Naive thymus-derived CD4-positive, alpha-beta T cell (primary cell): ENCODE data around the gene ANKDD1B. TPM values are rescaled to one million over a fixed set of nuclear protein-coding genes. Genes with fewer than 3 reads are reported as not detected.
A peak's percentile ranks its signal among the peaks of the same experiment; 100 is the strongest.

Source experiments
- ATAC-seq: fragments of 150-1000 bp; cut with Tn5 transposase; 2 replicates; pipeline ENCODE4 v1.10.0; 2021; ENCODE audit warnings: mild to moderate bottlenecking, moderate library complexity
- CTCF ChIA-PET: fragments of 350-600 bp; sonication (Branson Sonifier 250); formaldehyde crosslinking; loops from one replicate; lab custom pipeline; 2021; ENCODE audit warnings: antibody characterized with exemption; lab: Charles Lee
- POLR2A ChIA-PET: fragments of 350-600 bp; sonication (Branson Sonifier 250); formaldehyde crosslinking; loops from one replicate; lab custom pipeline; 2021; ENCODE audit warnings: antibody characterized with exemption, inconsistent platforms; lab: Charles Lee
- DNase-seq, 9 donors: peaks; one replicate each; pipeline versions ENCODE4 v3.0.0 to v3.0.0-alpha.2; 2020 to 2022; ENCODE audit warnings: mixed read lengths in 1 of 9
- H3K27ac ChIP-seq: one replicate; pipeline ENCODE4 v1.7.0; 2013; ENCODE audit warnings: mild to moderate bottlenecking, low read depth, low read length, moderate library complexity
- H3K27me3 ChIP-seq, 2 donors: one replicate each; pipeline ENCODE4 v1.7.0; 2013; ENCODE audit warnings: low read length in 2 of 2, mild to moderate bottlenecking in 2 of 2, moderate library complexity in 2 of 2; ENCODE audit not compliant: control insufficient read depth in 2 of 2, insufficient read depth in 2 of 2
- H3K36me3 ChIP-seq, 3 experiments: 1 replicate in 2 of 3; 2 replicates in 1 of 3; pipeline ENCODE4 v1.7.0; 2013; ENCODE audit warnings: low read length in 3 of 3, mild to moderate bottlenecking in 3 of 3, moderate library complexity in 1 of 3; ENCODE audit not compliant: insufficient read depth in 3 of 3, control insufficient read depth in 2 of 3
- H3K4me1 ChIP-seq, 2 donors: one replicate each; pipeline ENCODE4 v1.7.0; 2013; ENCODE audit warnings: low read length in 2 of 2, mild to moderate bottlenecking in 2 of 2, moderate library complexity in 1 of 2; ENCODE audit not compliant: control insufficient read depth in 2 of 2, insufficient read depth in 2 of 2
- H3K4me3 ChIP-seq: 2 replicates; pipeline ENCODE4 v1.7.0; 2013; ENCODE audit warnings: mild to moderate bottlenecking, low read length
- H3K9me3 ChIP-seq, 3 experiments: 1 replicate in 2 of 3; 2 replicates in 1 of 3; pipeline ENCODE4 v1.7.0; 2013; ENCODE audit warnings: low read length in 3 of 3; ENCODE audit not compliant: control insufficient read depth in 2 of 3
- H3K27ac Mint-ChIP-seq, 9 donors: one replicate each; pipeline ENCODE4 v1.8.0; 2020 to 2022; ENCODE audit warnings: mixed read lengths in 9 of 9, mild to moderate bottlenecking in 8 of 9, moderate library complexity in 5 of 9, inconsistent platforms in 2 of 9
- H3K27me3 Mint-ChIP-seq, 5 donors: one replicate each; pipeline ENCODE4 v1.8.0; 2021 to 2022; ENCODE audit warnings: mixed read lengths in 5 of 5, mild to moderate bottlenecking in 1 of 5
- H3K36me3 Mint-ChIP-seq, 5 donors: one replicate each; pipeline ENCODE4 v1.8.0; 2020 to 2022; ENCODE audit warnings: mixed read lengths in 5 of 5, mild to moderate bottlenecking in 3 of 5, inconsistent platforms in 1 of 5
- H3K4me1 Mint-ChIP-seq, 7 donors: one replicate each; pipeline ENCODE4 v1.8.0; 2020 to 2022; ENCODE audit warnings: mixed read lengths in 7 of 7, mild to moderate bottlenecking in 3 of 7, inconsistent platforms in 1 of 7
- H3K4me3 Mint-ChIP-seq, 10 donors: one replicate each; pipeline ENCODE4 v1.8.0; 2020 to 2022; ENCODE audit warnings: mild to moderate bottlenecking in 10 of 10, mixed read lengths in 10 of 10, moderate library complexity in 6 of 10, inconsistent platforms in 2 of 10
- H3K9me3 Mint-ChIP-seq, 11 donors: one replicate each; pipeline ENCODE4 v1.8.0; 2020 to 2022; ENCODE audit warnings: mixed read lengths in 11 of 11, mild to moderate bottlenecking in 4 of 11, inconsistent platforms in 1 of 11, moderate library complexity in 1 of 11
- intact Hi-C, 2 donors: fragments of 100-400 bp; cut with micrococcal nuclease; formaldehyde crosslinking; loops; one replicate each; pipeline ENCODE4 v1.15.1; 2023
- polyA plus RNA-seq, 2 donors: library from polyadenylated mRNA; unstranded; fragments of 300-500 nt; fragmentation: Illumina TruSeq; gene quantifications; one replicate each; pipeline ENCODE4 v1.2.3, GENCODE V29; 2021
- total RNA-seq, 6 experiments: library from RNA in 5 of 6; stranded (reverse) in 5 of 6; gene quantifications; 1 replicate in 5 of 6; 2 replicates in 1 of 6; pipeline ENCODE4 v1.2.3 and lab custom pipeline; 2021 to 2026

Gene ANKDD1B
- total and polyA plus RNA-seq, 7 experiments from 2014 or later = 0.12 to 0.70 (median 0.36) TPM; not detected in 1

DNA sequence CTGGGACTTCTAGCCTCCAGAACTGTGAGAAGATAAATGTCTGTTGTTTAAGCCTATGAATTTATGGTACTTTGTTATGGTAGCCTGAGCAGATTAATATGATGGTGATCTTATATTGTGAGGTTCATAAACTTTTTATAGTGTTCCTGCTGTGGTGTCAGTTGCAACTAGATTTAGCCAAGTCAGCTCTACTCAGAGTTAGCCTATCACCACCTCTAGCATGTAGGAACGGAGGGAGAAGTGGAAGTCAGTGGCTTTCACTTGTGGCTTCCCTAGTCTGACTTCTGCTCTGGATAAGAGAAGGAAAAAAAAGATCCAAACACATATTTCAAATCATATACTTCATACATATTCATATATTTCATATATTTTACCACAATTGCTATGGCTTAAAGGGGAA lies 99.4 kb downstream of the ANKDD1B start:
- H3K4me1 ChIP-seq = peaks cover 0 to 3% of the 10 kb centered on the region in 2 donors
- Mint-ChIP-seq H3K4me3 (no peak overlapping the region), H3K27ac (no peak overlapping the region), H3K27me3 (no peaks in the 10 kb centered on the region), H3K4me1 (peaks cover 19 to 45% (median 39%) of the 10 kb centered on the region in 7 donors), H3K9me3 (no peaks in the 10 kb centered on the region), H3K36me3 (peaks cover 5 to 36% (median 20%) of the 10 kb centered on the region in 5 donors)
- POLR2A ChIA-PET = no interaction called here
- ATAC-seq (peak; percentile 44), DNase-seq (no peak)
- CTCF ChIA-PET = no interaction called here
- H3K27ac ChIP-seq = no peak overlapping the region
- H3K9me3 ChIP-seq = no peaks in the 10 kb centered on the region
- intact Hi-C loops = loop anchor here (10.0 kb wide), 2 partner anchors 476 to 544 kb away; partner anchors contain the start of gene ANKRD31 (in 1 of the 2)
- no peak overlapping the region for H3K4me3 ChIP-seq
- H3K36me3 ChIP-seq = peaks cover 0 to 19% (median 0%) of the 10 kb centered on the region in 3 experiments
- H3K27me3 ChIP-seq = no peaks in the 10 kb centered on the region

DNA sequence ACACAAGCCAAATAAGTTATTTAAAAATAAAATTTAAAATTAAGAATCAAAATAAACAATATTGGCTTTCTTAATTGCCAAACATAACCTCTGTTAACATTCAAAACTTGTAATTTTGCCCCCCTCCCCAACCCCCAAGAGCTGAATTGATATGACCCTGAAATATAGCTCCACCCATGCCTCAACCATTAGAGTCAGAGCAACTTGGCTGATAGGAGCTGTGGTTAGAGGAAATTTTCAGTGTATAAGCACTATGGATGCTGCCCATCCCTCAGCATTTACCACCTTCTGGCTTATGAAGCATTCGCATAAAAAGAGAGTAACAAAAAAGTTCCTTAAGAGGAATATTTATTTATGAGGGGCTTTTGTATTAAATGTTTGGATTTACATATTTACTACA lies 99.9 kb downstream of the ANKDD1B start:
- DNase-seq (no peak), ATAC-seq (no peak)
- Histone ChIP-seq H3K4me3 (no peak overlapping the region), H3K27ac (no peak overlapping the region), H3K9me3 (no peaks in the 10 kb centered on the region), H3K4me1 (peaks cover 1 to 4% of the 10 kb centered on the region in 2 donors), H3K27me3 (no peaks in the 10 kb centered on the region), H3K36me3 (peaks cover 0 to 19% (median 0%) of the 10 kb centered on the region in 3 experiments)
- H3K27me3 Mint-ChIP-seq = no peaks in the 10 kb centered on the region
- H3K9me3 Mint-ChIP-seq = peaks cover 0 to 1% (median 0%) of the 10 kb centered on the region in 11 donors
- no peak overlapping the region for H3K4me3 Mint-ChIP-seq
- peak overlapping the region in 1 of 9 donors; percentile 59 for H3K27ac Mint-ChIP-seq
- peaks cover 23 to 50% (median 44%) of the 10 kb centered on the region in 7 donors for H3K4me1 Mint-ChIP-seq
- intact Hi-C loops = loop anchor here (10.0 kb wide), 2 partner anchors 476 to 544 kb away; partner anchors contain the start of gene ANKRD31 (in 1 of the 2)
- ChIA-PET POLR2A (no interaction called here), CTCF (no interaction called here)
- H3K36me3 Mint-ChIP-seq = peaks cover 5 to 33% (median 21%) of the 10 kb centered on the region in 5 donors

DNA sequence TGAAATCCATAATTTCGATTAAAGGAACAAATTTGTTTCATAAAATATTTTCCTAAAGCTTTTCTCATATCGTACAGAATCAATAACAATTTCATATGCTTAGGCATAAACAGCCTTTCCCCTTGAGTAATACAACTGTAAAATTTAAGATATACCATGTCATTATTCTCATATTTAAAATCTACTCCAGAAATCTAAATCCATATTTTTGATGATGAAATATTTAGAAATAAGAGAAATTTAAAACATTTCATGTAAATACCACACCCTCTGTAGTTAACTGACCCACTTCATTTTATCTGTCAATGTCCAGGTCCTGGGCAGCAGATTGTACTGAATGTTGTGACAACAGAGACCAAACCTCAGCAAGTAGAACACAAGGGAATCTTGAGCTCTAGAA lies 100.8 kb downstream of the ANKDD1B start:
- no peak overlapping the region for H3K4me3 ChIP-seq
- H3K9me3 ChIP-seq = no peaks in the 10 kb centered on the region
- H3K4me1 Mint-ChIP-seq = peaks cover 29 to 57% (median 46%) of the 10 kb centered on the region in 7 donors
- H3K36me3 ChIP-seq = peaks cover 0 to 17% (median 0%) of the 10 kb centered on the region in 3 experiments
- H3K36me3 Mint-ChIP-seq = peaks cover 5 to 33% (median 21%) of the 10 kb centered on the region in 5 donors
- H3K27ac Mint-ChIP-seq = no peak overlapping the region
- ATAC-seq (no peak), DNase-seq (no peak)
- peaks cover 5 to 8% of the 10 kb centered on the region in 2 donors for H3K4me1 ChIP-seq
- intact Hi-C loops = loop anchor here (10.0 kb wide), 2 partner anchors 477 to 543 kb away; partner anchors contain the start of gene ANKRD31 (in 1 of the 2)
- no peak overlapping the region for H3K27ac ChIP-seq
- no peaks in the 10 kb centered on the region for H3K27me3 ChIP-seq
- CTCF ChIA-PET = no interaction called here
- H3K4me3 Mint-ChIP-seq = peak overlapping the region in 1 of 10 donors; percentile 19
- no peaks in the 10 kb centered on the region for H3K27me3 Mint-ChIP-seq
- POLR2A ChIA-PET = no interaction called here
- H3K9me3 Mint-ChIP-seq = peaks cover 0 to 1% (median 0%) of the 10 kb centered on the region in 11 donors

DNA sequence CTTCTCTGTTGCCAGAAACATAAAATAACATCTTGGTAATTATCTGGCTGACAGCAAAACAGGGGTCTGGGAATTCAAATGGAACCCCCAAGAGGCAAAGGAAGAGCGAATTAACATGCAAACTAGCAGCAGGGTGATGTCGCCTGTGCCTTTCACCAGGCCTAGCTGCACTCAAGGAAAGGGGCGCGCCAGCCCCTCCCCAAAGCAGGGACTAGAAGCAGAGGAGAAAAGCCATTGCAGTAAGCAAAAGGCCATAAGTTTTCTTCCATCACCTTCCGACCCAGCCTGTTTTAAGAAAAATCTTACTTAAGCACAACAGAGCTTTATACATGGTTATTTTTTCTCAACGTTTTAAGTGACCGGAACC lies 105.4 kb downstream of the ANKDD1B start:
- Histone ChIP-seq H3K9me3 (no peaks in the 10 kb centered on the region), H3K27me3 (no peaks in the 10 kb centered on the region), H3K27ac (peak overlapping the region; percentile 78), H3K36me3 (peaks cover 0 to 12% (median 0%) of the 10 kb centered on the region in 3 experiments), H3K4me1 (peaks cover 5 to 8% of the 10 kb centered on the region in 2 donors), H3K4me3 (peak overlapping the region; percentile 74)
- Mint-ChIP-seq H3K27me3 (peaks cover 0 to 10% (median 0%) of the 10 kb centered on the region in 5 donors), H3K9me3 (peaks cover 0 to 1% (median 0%) of the 10 kb centered on the region in 11 donors), H3K4me3 (peak overlapping the region; percentile 93 to 100 (median 99)), H3K27ac (peak overlapping the region; percentile 92 to 100 (median 97)), H3K4me1 (peaks cover 27 to 53% (median 37%) of the 10 kb centered on the region in 7 donors), H3K36me3 (peaks cover 5 to 16% (median 14%) of the 10 kb centered on the region in 5 donors)
- ChIA-PET POLR2A (interaction anchor here (0.6 kb wide), 2 partner anchors 327 to 729 kb away, joined by 3 read pairs; no protein-coding TSS in a partner anchor), CTCF (no interaction called here)
- peak in 2 of 9 donors; percentile 2 to 6 for DNase-seq
- intact Hi-C loops = loop anchor here (1.0 to 10.0 kb wide), 17 partner anchors 39 to 1776 kb away; partner anchors contain the start of genes AGGF1 (in 2 of the 2), CERT1 (in 2 of the 2), GCNT4 (in 2 of the 2) and GFM2 (in 2 of the 2)
- ATAC-seq = no peak

DNA sequence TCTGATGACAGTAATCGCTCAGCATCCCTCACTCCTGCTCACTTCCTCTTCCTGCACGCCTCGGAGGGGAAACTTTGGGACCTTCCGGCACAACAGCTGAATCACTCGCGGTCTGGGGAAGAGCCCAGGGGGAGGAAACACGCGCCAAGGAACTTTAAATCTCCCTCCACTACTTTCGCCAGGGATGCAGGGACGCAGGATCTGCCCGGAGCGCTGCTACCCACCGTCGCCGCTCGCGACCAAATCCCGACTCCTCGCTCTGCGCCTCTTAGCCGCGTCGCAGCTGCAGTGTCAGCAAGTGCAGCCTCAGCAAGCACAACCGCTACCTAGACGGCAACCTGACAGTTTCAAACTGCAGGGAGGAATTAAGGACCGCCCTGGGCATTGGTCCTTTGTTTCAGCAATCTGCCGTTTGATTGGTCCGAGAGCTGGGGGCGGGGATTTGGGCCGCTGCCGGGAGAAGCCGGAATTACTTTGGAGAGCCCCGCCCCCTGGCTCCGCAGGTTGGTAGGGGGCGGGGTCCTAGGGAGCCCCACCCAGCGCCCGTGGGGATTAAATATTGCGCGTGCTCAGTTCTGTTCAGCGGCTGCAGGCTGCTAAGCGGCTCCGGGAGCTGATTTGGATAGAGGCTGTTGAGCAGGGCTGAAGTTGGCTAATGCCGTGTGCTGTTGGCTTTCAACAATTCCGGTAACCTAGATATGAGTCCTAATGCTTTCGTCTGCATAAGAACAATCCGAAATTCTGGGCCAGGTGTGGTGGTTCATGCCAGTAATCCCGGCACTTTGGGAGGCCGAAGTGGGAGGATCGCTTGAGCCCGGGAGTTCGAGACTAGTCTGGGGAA lies 106.0 kb downstream of the ANKDD1B start, which contains the start of gene POC5:
TSS of gene POC5 (minus strand) at position 356 of the 841 bp plus-strand sequence. CDS start 4,500 bp downstream, outside the sequence.
- CTCF ChIA-PET = no interaction called here
- H3K27me3 ChIP-seq = no peaks in the 10 kb centered on the region

DNA sequence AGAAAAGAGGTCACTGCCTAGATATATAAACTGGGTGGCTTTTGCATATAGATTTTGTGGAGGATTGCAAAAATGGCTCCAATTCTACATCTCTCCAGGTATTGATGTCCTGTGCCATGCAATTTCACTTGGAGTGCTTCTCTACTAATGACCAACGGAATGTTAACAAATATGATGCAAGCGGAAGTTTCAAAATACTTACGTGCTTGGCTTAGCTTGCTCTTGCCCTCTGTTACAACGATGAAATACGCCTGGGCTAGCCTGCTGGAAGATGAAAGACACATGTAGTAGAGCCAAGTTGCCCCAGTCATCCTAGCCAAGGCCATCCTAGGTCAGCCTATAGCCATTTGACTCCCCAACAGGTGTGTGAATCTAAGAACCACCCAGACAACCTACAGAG lies 109.6 kb downstream of the ANKDD1B start:
- H3K27ac Mint-ChIP-seq = no peak overlapping the region
- intact Hi-C loops = no loop called here
- ATAC-seq = no peak

More for the DNA sequence above, 106.0 kb downstream of the ANKDD1B start, which contains the start of gene POC5:
- peaks cover 5 to 15% (median 12%) of the 10 kb centered on the region in 5 donors for H3K36me3 Mint-ChIP-seq
- Histone ChIP-seq H3K9me3 (no peaks in the 10 kb centered on the region), H3K4me3 (peak within 1 kb of the TSS; percentile 74), H3K27ac (peak within 1 kb of the TSS; percentile 78), H3K4me1 (peaks cover 5 to 8% of the 10 kb centered on the region in 2 donors), H3K36me3 (peaks cover 0 to 12% (median 0%) of the 10 kb centered on the region in 3 experiments)
- intact Hi-C loops = loop anchor here (1.0 to 10.0 kb wide), 17 partner anchors 40 to 1775 kb away; partner anchors contain the start of genes AGGF1 (in 2 of the 2), CERT1 (in 2 of the 2), GCNT4 (in 2 of the 2) and GFM2 (in 2 of the 2)
- ATAC-seq (peak; percentile 97), DNase-seq (peak; percentile 93 to 99 (median 98))
- H3K4me1 Mint-ChIP-seq = peaks cover 26 to 47% (median 37%) of the 10 kb centered on the region in 7 donors
- H3K27me3 Mint-ChIP-seq = peaks cover 0 to 10% (median 0%) of the 10 kb centered on the region in 5 donors
- H3K27ac Mint-ChIP-seq = peak within 1 kb of the TSS; percentile 92 to 100 (median 97)
- peak within 1 kb of the TSS; percentile 93 to 100 (median 99) for H3K4me3 Mint-ChIP-seq
- peaks cover 0 to 1% (median 0%) of the 10 kb centered on the region in 11 donors for H3K9me3 Mint-ChIP-seq
- POLR2A ChIA-PET = interaction anchor here (0.6 kb wide), 2 partner anchors 326 to 729 kb away, joined by 3 read pairs; no protein-coding TSS in a partner anchor

More for the DNA sequence above, 109.6 kb downstream of the ANKDD1B start:
- ChIA-PET POLR2A (no interaction called here), CTCF (no interaction called here)
- Histone ChIP-seq H3K36me3 (peaks cover 0 to 3% (median 0%) of the 10 kb centered on the region in 3 experiments), H3K27me3 (no peaks in the 10 kb centered on the region), H3K9me3 (no peaks in the 10 kb centered on the region), H3K4me1 (peaks cover 4 to 5% of the 10 kb centered on the region in 2 donors), H3K27ac (no peak overlapping the region), H3K4me3 (no peak overlapping the region)
- peaks cover 0 to 6% (median 0%) of the 10 kb centered on the region in 5 donors for H3K36me3 Mint-ChIP-seq
- no peak for DNase-seq
- peaks cover 0 to 8% (median 2%) of the 10 kb centered on the region in 11 donors for H3K9me3 Mint-ChIP-seq
- H3K4me3 Mint-ChIP-seq = no peak overlapping the region
- peaks cover 7 to 21% (median 12%) of the 10 kb centered on the region in 7 donors for H3K4me1 Mint-ChIP-seq
- H3K27me3 Mint-ChIP-seq = peaks cover 0 to 18% (median under 1%) of the 10 kb centered on the region in 5 donors
